ENCODE data around the gene CCN5.
"Not testable (repeated sequence)": the region's sequence is repeated elsewhere in the genome, so short reads cannot be mapped to it uniquely, and the experiment has no call there.

Gene CCN5

GRCh38 chr20:44693627-44694026 is 21.5 kb upstream of the CCN5 start:
- no peak overlapping the region for H3K4me3 ChIP-seq (ENCODE audit: low read depth, low read length)
- no peak for DNase-seq (ENCODE audit: low read depth)

- DNase-seq (ENCODE audit: low read depth) = no peak
Measured at GRCh38 chr20:44694159-44694558, 21.0 kb upstream of the CCN5 start.

GRCh38 chr20:44695295-44695673 is 19.9 kb upstream of the CCN5 start:
- no peak overlapping the region for H3K4me3 ChIP-seq (ENCODE audit: low read depth, low read length)
- no peak for DNase-seq (ENCODE audit: low read depth)

More at GRCh38 chr20:44694159-44694558, 21.0 kb upstream of the CCN5 start:
- H3K4me3 ChIP-seq (ENCODE audit: low read depth, low read length) = no peak overlapping the region

GRCh38 chr20:44695674-44696300 is 19.4 kb upstream of the CCN5 start:
- no peak for DNase-seq (ENCODE audit: low read depth)

GRCh38 chr20:44696315-44696714 is 18.9 kb upstream of the CCN5 start:
- H3K4me3 ChIP-seq (ENCODE audit: low read depth, low read length) = no peak overlapping the region
- no peak for DNase-seq (ENCODE audit: low read depth)

More at GRCh38 chr20:44695674-44696300, 19.4 kb upstream of the CCN5 start:
- H3K4me3 ChIP-seq (ENCODE audit: low read depth, low read length) = no peak overlapping the region

GRCh38 chr20:44697041-44697440 is 18.1 kb upstream of the CCN5 start:
- not testable (repeated sequence) for DNase-seq (ENCODE audit: low read depth); H3K4me3 ChIP-seq (ENCODE audit: low read depth, low read length)

GRCh38 chr20:44698351-44698750 is 16.8 kb upstream of the CCN5 start:
- H3K4me3 ChIP-seq (ENCODE audit: low read depth, low read length) = no peak overlapping the region
- no peak for DNase-seq (ENCODE audit: low read depth)

GRCh38 chr20:44700306-44700705 is 14.9 kb upstream of the CCN5 start:
- no peak for DNase-seq (ENCODE audit: low read depth)
- no peak overlapping the region for H3K4me3 ChIP-seq (ENCODE audit: low read depth, low read length)

GRCh38 chr20:44701118-44701857 is 13.9 kb upstream of the CCN5 start:
- DNase-seq (ENCODE audit: low read depth) = no peak
- H3K4me3 ChIP-seq (ENCODE audit: low read depth, low read length) = no peak overlapping the region

GRCh38 chr20:44701858-44702256 is 13.3 kb upstream of the CCN5 start:
- no peak overlapping the region for H3K4me3 ChIP-seq (ENCODE audit: low read depth, low read length)
- no peak for DNase-seq (ENCODE audit: low read depth)

GRCh38 chr20:44702776-44703175 is 12.4 kb upstream of the CCN5 start:
- peak; percentile 97 for DNase-seq (ENCODE audit: low read depth)
- no peak overlapping the region for H3K4me3 ChIP-seq (ENCODE audit: low read depth, low read length)

GRCh38 chr20:44703183-44703925 is 11.8 kb upstream of the CCN5 start:
- H3K4me3 ChIP-seq (ENCODE audit: low read depth, low read length) = no peak overlapping the region
- DNase-seq (ENCODE audit: low read depth) = no peak

- DNase-seq (ENCODE audit: low read depth) = no peak
- H3K4me3 ChIP-seq (ENCODE audit: low read depth, low read length) = no peak overlapping the region
Measured at GRCh38 chr20:44703956-44704488, 11.1 kb upstream of the CCN5 start.

- H3K4me3 ChIP-seq (ENCODE audit: low read depth, low read length) = no peak overlapping the region
- DNase-seq (ENCODE audit: low read depth) = peak; percentile 80
Measured at GRCh38 chr20:44704551-44704971, 10.6 kb upstream of the CCN5 start.

- no peak overlapping the region for H3K4me3 ChIP-seq (ENCODE audit: low read depth, low read length)
- no peak for DNase-seq (ENCODE audit: low read depth)
Measured at GRCh38 chr20:44705364-44706094, 9.6 kb upstream of the CCN5 start.

- peak; percentile 79 for DNase-seq (ENCODE audit: low read depth)
Measured at GRCh38 chr20:44706301-44707017, 8.7 kb upstream of the CCN5 start.

GRCh38 chr20:44707018-44707579 is 8.1 kb upstream of the CCN5 start:
- H3K4me3 ChIP-seq (ENCODE audit: low read depth, low read length) = no peak overlapping the region
- DNase-seq (ENCODE audit: low read depth) = no peak

More at GRCh38 chr20:44706301-44707017, 8.7 kb upstream of the CCN5 start:
- H3K4me3 ChIP-seq (ENCODE audit: low read depth, low read length) = no peak overlapping the region

- H3K4me3 ChIP-seq (ENCODE audit: low read depth, low read length) = no peak overlapping the region
- no peak for DNase-seq (ENCODE audit: low read depth)
Measured at GRCh38 chr20:44709380-44709779, 5.8 kb upstream of the CCN5 start.

- DNase-seq (ENCODE audit: low read depth) = no peak
- no peak overlapping the region for H3K4me3 ChIP-seq (ENCODE audit: low read depth, low read length)
Measured at GRCh38 chr20:44709797-44710196, 5.4 kb upstream of the CCN5 start.

Measured in skeletal muscle cell (primary cell).